Hepatocyte (in vitro differentiated cells): Measurements from ENCODE around the gene PACS1.

Experiments used
- CTCF ChIP-seq: fragments of 200-600 bp; sonication (generic); IDR thresholded peaks from 2 replicates; pipeline ENCODE4 v1.5.1; 2016; ENCODE audit warnings: antibody characterized with exemption, mild to moderate bottlenecking; ENCODE audit not compliant: poor library complexity
- EZH2phosphoT487 ChIP-seq: fragments of 200-600 bp; sonication (generic); IDR thresholded peaks from one replicate; pipeline ENCODE4 v1.6.1; 2018; ENCODE audit warnings: antibody characterized with exemption, mild to moderate bottlenecking, low read depth, moderate library complexity; ENCODE audit not compliant: unreplicated experiment, severe bottlenecking

- TF ChIP-seq CTCF = peak; percentile 90
- TF ChIP-seq EZH2phosphoT487 = no peak
Measured at GRCh38 chr11:66068154-66068821, 1.8 kb upstream of the PACS1 start.
